Karpas-422 (cell line): ENCODE results near the gene MCOLN1. TPM values are rescaled to one million over a fixed set of nuclear protein-coding genes. Genes with fewer than 3 reads are reported as not detected.
A peak's percentile ranks its signal among the peaks of the same experiment; 100 is the strongest.
"Not testable (repeated sequence)": the region's sequence is repeated elsewhere in the genome, so short reads cannot be mapped to it uniquely, and the experiment has no call there.

ENCODE experiments used
- DNase-seq: peaks from one replicate; pipeline ENCODE4 v3.0.0-alpha.2; 2015
- H2AFZ ChIP-seq: fragments of 200-600 bp; sonication (generic); 2 replicates; pipeline ENCODE4 v1.6.1; 2014; ENCODE audit warnings: antibody characterized with exemption, low read length, mixed read lengths
- H3K27ac ChIP-seq: fragments of 200-600 bp; sonication (generic); 2 replicates; pipeline ENCODE4 v1.5.1; 2014; ENCODE audit warnings: mild to moderate bottlenecking, low read length, moderate library complexity
- H3K27me3 ChIP-seq: fragments of 200-600 bp; sonication (generic); 2 replicates; pipeline ENCODE4 v1.6.1; 2014; ENCODE audit warnings: low read length, mixed read lengths
- H3K36me3 ChIP-seq: fragments of 200-600 bp; sonication (generic); 2 replicates; pipeline ENCODE4 v1.6.1; 2014; ENCODE audit warnings: low read length, mixed read lengths; ENCODE audit not compliant: insufficient read depth
- H3K4me1 ChIP-seq: fragments of 200-600 bp; sonication (generic); 2 replicates; pipeline ENCODE4 v1.6.1; 2014; ENCODE audit warnings: mild to moderate bottlenecking, low read length, mixed read lengths
- H3K4me2 ChIP-seq: fragments of 200-600 bp; sonication (generic); 2 replicates; pipeline ENCODE4 v1.6.1; 2014; ENCODE audit warnings: low read length, low read depth, mild to moderate bottlenecking; ENCODE audit not compliant: poor library complexity, severe bottlenecking
- H3K4me3 ChIP-seq: fragments of 200-600 bp; sonication (generic); 2 replicates; pipeline ENCODE4 v1.5.1; 2014; ENCODE audit warnings: mild to moderate bottlenecking, antibody characterized with exemption, low read length, mixed read lengths
- H3K79me2 ChIP-seq: fragments of 200-600 bp; sonication (generic); 2 replicates; pipeline ENCODE4 v1.6.1; 2014; ENCODE audit warnings: mild to moderate bottlenecking, low read length, mixed read lengths
- H3K9ac ChIP-seq: fragments of 200-600 bp; sonication (generic); 2 replicates; pipeline ENCODE4 v1.6.0; 2014; ENCODE audit warnings: low read length
- H3K9me2 ChIP-seq: fragments of 200-600 bp; sonication (generic), shearing (Covaris generic); replicated peaks from 2 replicates; pipeline ENCODE4 v1.6.0; 2014; ENCODE audit warnings: mild to moderate bottlenecking, low read length, moderate library complexity; ENCODE audit not compliant: insufficient read depth
- H3K9me3 ChIP-seq: fragments of 300-700, 200-600 bp; sonication (generic); 2 replicates; pipeline ENCODE4 v1.6.1; 2014; ENCODE audit warnings: low read length, mixed read lengths
- H4K20me1 ChIP-seq: fragments of 200-600 bp; sonication (generic); 2 replicates; pipeline ENCODE4 v1.6.1; 2014; ENCODE audit warnings: mild to moderate bottlenecking, antibody characterized with exemption, low read length, low read depth; ENCODE audit not compliant: insufficient read depth
- total RNA-seq: library from RNA; depleted of rRNA; stranded (reverse); fragments of >200 nt; shearing (Covaris generic); gene quantifications from 2 replicates; pipeline ENCODE4 v1.2.3, GENCODE V29; 2014; ENCODE audit warnings: low replicate concordance

MCOLN1 gene
- total RNA-seq, 1 experiment from 2014 or later: 1.9 TPM

- H3K9me3 ChIP-seq: no peaks in the 10 kb centered on the region
- no peaks in the 10 kb centered on the region for H3K27me3 ChIP-seq
- peak overlapping the region; percentile 64; the same call in 1 of the 2 replicates for H3K27ac ChIP-seq
- no peaks in the 10 kb centered on the region for H4K20me1 ChIP-seq
- peaks cover 8% of the 10 kb centered on the region; the same call in 1 of the 2 replicates for H3K4me1 ChIP-seq
- peak overlapping the region; percentile 85 for H3K4me3 ChIP-seq
- peak; percentile 94 for DNase-seq
- H3K9me2 ChIP-seq: no peaks in the 10 kb centered on the region
- no peaks in the 10 kb centered on the region for H3K36me3 ChIP-seq
- peaks cover 9% of the 10 kb centered on the region; the same call in 1 of the 2 replicates for H3K79me2 ChIP-seq
- peak overlapping the region; percentile 97 for H3K4me2 ChIP-seq
- H3K9ac ChIP-seq: peak overlapping the region; percentile 80
- peak overlapping the region; percentile 69; the same call in 1 of the 2 replicates for H2AFZ ChIP-seq
Observed at GRCh38 chr19:7533925-7534480, 11.6 kb downstream of the MCOLN1 start.

GRCh38 chr19:7534531-7535046, 12.2 kb downstream of the MCOLN1 start:
- no peaks in the 10 kb centered on the region for H4K20me1 ChIP-seq
- H3K4me2 ChIP-seq: peak overlapping the region; percentile 97
- H3K79me2 ChIP-seq: peaks cover 9% of the 10 kb centered on the region; the same call in 1 of the 2 replicates
- no peaks in the 10 kb centered on the region for H3K9me3 ChIP-seq
- H2AFZ ChIP-seq: peak overlapping the region; percentile 69
- peak; percentile 81 for DNase-seq
- H3K9me2 ChIP-seq: no peaks in the 10 kb centered on the region
- peak overlapping the region; percentile 64 for H3K27ac ChIP-seq
- peaks cover 8% of the 10 kb centered on the region; the same call in 1 of the 2 replicates for H3K4me1 ChIP-seq
- H3K27me3 ChIP-seq: no peaks in the 10 kb centered on the region
- H3K36me3 ChIP-seq: no peaks in the 10 kb centered on the region
- H3K9ac ChIP-seq: peak overlapping the region; percentile 80
- peak overlapping the region; percentile 85 for H3K4me3 ChIP-seq

GRCh38 chr19:7535047-7535997, 12.9 kb downstream of the MCOLN1 start, which contains the start of gene PNPLA6:
Gene PNPLA6 (plus strand): TSS chr19:7535717. CDS start chr19:7535789, 72 bp downstream.
- Histone ChIP-seq H3K36me3 (no peaks in the 10 kb centered on the region), H2AFZ (peak within 1 kb of the TSS; percentile 69), H3K9me3 (no peaks in the 10 kb centered on the region), H3K27me3 (no peaks in the 10 kb centered on the region), H3K4me2 (peak within 1 kb of the TSS; percentile 97), H3K9ac (peak within 1 kb of the TSS; percentile 80), H3K9me2 (no peaks in the 10 kb centered on the region), H3K4me1 (peaks cover 8% of the 10 kb centered on the region; the same call in 1 of the 2 replicates), H3K4me3 (peak within 1 kb of the TSS; percentile 85), H4K20me1 (no peaks in the 10 kb centered on the region), H3K79me2 (peaks cover 9% of the 10 kb centered on the region; the same call in 1 of the 2 replicates), H3K27ac (peak within 1 kb of the TSS; percentile 64)
- DNase-seq: peak; percentile 97

GRCh38 chr19:7535998-7536695, 13.7 kb downstream of the MCOLN1 start:
- peak; percentile 69 for DNase-seq
- H3K9me2 ChIP-seq: no peaks in the 10 kb centered on the region
- peak overlapping the region; percentile 97 for H3K4me2 ChIP-seq
- peak overlapping the region; percentile 23; the same call in 1 of the 2 replicates for H3K27ac ChIP-seq
- H3K36me3 ChIP-seq: no peaks in the 10 kb centered on the region
- H2AFZ ChIP-seq: peak overlapping the region; percentile 60; the same call in 1 of the 2 replicates
- peak overlapping the region; percentile 80 for H3K9ac ChIP-seq
- H4K20me1 ChIP-seq: no peaks in the 10 kb centered on the region
- H3K9me3 ChIP-seq: no peaks in the 10 kb centered on the region
- H3K79me2 ChIP-seq: peaks cover 9% of the 10 kb centered on the region; the same call in 1 of the 2 replicates
- H3K4me1 ChIP-seq: peaks cover 8% of the 10 kb centered on the region; the same call in 1 of the 2 replicates
- no peaks in the 10 kb centered on the region for H3K27me3 ChIP-seq
- peak overlapping the region; percentile 85 for H3K4me3 ChIP-seq

- H2AFZ ChIP-seq, H3K27ac ChIP-seq, DNase-seq, H3K79me2 ChIP-seq, H3K9ac ChIP-seq, H3K4me2 ChIP-seq, H4K20me1 ChIP-seq, H3K27me3 ChIP-seq, H3K9me3 ChIP-seq, H3K36me3 ChIP-seq, H3K4me1 ChIP-seq, H3K4me3 ChIP-seq, H3K9me2 ChIP-seq: not testable (repeated sequence)
Observed at GRCh38 chr19:7538990-7539389, 16.6 kb downstream of the MCOLN1 start.

- no peaks in the 10 kb centered on the region for H3K9me2 ChIP-seq
- no peak overlapping the region for H3K4me2 ChIP-seq
- DNase-seq: no peak
- no peak overlapping the region for H3K4me3 ChIP-seq
- peaks cover 3% of the 10 kb centered on the region; the same call in 1 of the 2 replicates for H3K4me1 ChIP-seq
- H3K9ac ChIP-seq: no peak overlapping the region
- peaks cover 9% of the 10 kb centered on the region; the same call in 1 of the 2 replicates for H3K79me2 ChIP-seq
- H3K27me3 ChIP-seq: no peaks in the 10 kb centered on the region
- H3K27ac ChIP-seq: no peak overlapping the region
- no peaks in the 10 kb centered on the region for H4K20me1 ChIP-seq
- H2AFZ ChIP-seq: no peak overlapping the region
- H3K36me3 ChIP-seq: no peaks in the 10 kb centered on the region
- H3K9me3 ChIP-seq: no peaks in the 10 kb centered on the region
Observed at GRCh38 chr19:7539827-7540425, 17.5 kb downstream of the MCOLN1 start.

GRCh38 chr19:7540761-7541474, 18.5 kb downstream of the MCOLN1 start:
- Histone ChIP-seq H3K36me3 (no peaks in the 10 kb centered on the region), H2AFZ (no peak overlapping the region), H3K79me2 (peaks cover 6% of the 10 kb centered on the region; the same call in 1 of the 2 replicates), H3K4me3 (no peak overlapping the region), H3K4me1 (peaks cover 3% of the 10 kb centered on the region; the same call in 1 of the 2 replicates), H4K20me1 (no peaks in the 10 kb centered on the region), H3K27ac (no peak overlapping the region), H3K9ac (no peak overlapping the region), H3K27me3 (no peaks in the 10 kb centered on the region), H3K9me2 (no peaks in the 10 kb centered on the region), H3K9me3 (no peaks in the 10 kb centered on the region), H3K4me2 (no peak overlapping the region)
- no peak for DNase-seq
